Hepatocyte (in vitro differentiated cells): ENCODE data around the gene DLX1. TPM values are rescaled to one million over a fixed set of nuclear protein-coding genes. Genes with fewer than 3 reads are reported as not detected.

Experiments used
- DNase-seq: peaks from one replicate; pipeline ENCODE4 v3.0.0-alpha.2; 2016; ENCODE audit warnings: low spot score
- H2AFZ ChIP-seq: fragments of 200-600 bp; sonication (generic); 2 replicates; pipeline ENCODE4 v1.6.0; 2016; ENCODE audit warnings: antibody characterized with exemption, mild to moderate bottlenecking
- H3K27ac ChIP-seq: fragments of 200-600 bp; sonication (generic); 2 replicates; pipeline ENCODE4 v1.5.1; 2016; ENCODE audit warnings: mild to moderate bottlenecking
- H3K27me3 ChIP-seq: fragments of 200-600 bp; sonication (generic); 2 replicates; pipeline ENCODE4 v1.6.1; 2016
- H3K36me3 ChIP-seq: fragments of 200-600 bp; sonication (generic); replicated peaks from 2 replicates; pipeline ENCODE4 v1.5.1; 2016; ENCODE audit warnings: low read depth; ENCODE audit not compliant: insufficient read depth
- H3K4me1 ChIP-seq: fragments of 200-600 bp; sonication (generic); 2 replicates; pipeline ENCODE4 v1.5.1; 2016; ENCODE audit warnings: mild to moderate bottlenecking, moderate library complexity; ENCODE audit not compliant: insufficient read depth
- H3K4me2 ChIP-seq: fragments of 200-600 bp; sonication (generic); 2 replicates; pipeline ENCODE4 v1.6.0; 2016
- H3K4me3 ChIP-seq: fragments of 200-600 bp; sonication (generic); 2 replicates; pipeline ENCODE4 v1.5.1; 2016; ENCODE audit warnings: mild to moderate bottlenecking
- H3K79me2 ChIP-seq: fragments of 200-600 bp; sonication (generic); 2 replicates; pipeline ENCODE4 v1.6.0; 2017; ENCODE audit warnings: mild to moderate bottlenecking
- H3K9me2 ChIP-seq: fragments of 200-600 bp; sonication (generic); replicated peaks from 2 replicates; pipeline ENCODE4 v1.6.0; 2017; ENCODE audit warnings: mild to moderate bottlenecking; ENCODE audit not compliant: insufficient read depth
- H3K9me3 ChIP-seq: fragments of 200-600 bp; sonication (generic); 2 replicates; pipeline ENCODE4 v1.5.1; 2016; ENCODE audit warnings: low read depth, mild to moderate bottlenecking
- H4K20me1 ChIP-seq: fragments of 200-600 bp; sonication (generic); 2 replicates; pipeline ENCODE4 v1.6.0; 2016; ENCODE audit warnings: mild to moderate bottlenecking; ENCODE audit not compliant: insufficient read depth, poor library complexity, severe bottlenecking
- EZH2 ChIP-seq: fragments of 200-600 bp; sonication (generic); IDR thresholded peaks from 2 replicates; pipeline ENCODE4 v1.6.1; 2016; ENCODE audit warnings: antibody characterized with exemption, mild to moderate bottlenecking, borderline replicate concordance
- EZH2phosphoT487 ChIP-seq: fragments of 200-600 bp; sonication (generic); IDR thresholded peaks from one replicate; pipeline ENCODE4 v1.6.1; 2018; ENCODE audit warnings: antibody characterized with exemption, mild to moderate bottlenecking, low read depth, moderate library complexity; ENCODE audit not compliant: unreplicated experiment, severe bottlenecking
- WGBS: methylation state at CpG from one replicate; pipeline ENCODE4 v1.1.6; 2016; ENCODE audit warnings: low lambda C conversion rate; ENCODE audit errors: missing lambda C conversion rate; 5-methylcytosine and 5-hydroxymethylcytosine counted together
- polyA plus RNA-seq: library from polyadenylated mRNA; unstranded; fragments of >200 nt; fragmentation: Nextera tagmentation; extraction: Ambion mirVana; gene quantifications from 2 replicates; pipeline ENCODE4 v1.2.1, GENCODE V29; 2016
- total RNA-seq: library from RNA; depleted of rRNA; stranded (reverse); fragments of >200 nt; gene quantifications from 2 replicates; pipeline ENCODE4 v1.2.3, GENCODE V29; 2014
- TF ChIP-seq, protein P1 (sequence below): fragments of 200-600 bp; sonication (generic); IDR thresholded peaks from 2 replicates; pipeline ENCODE4 v1.5.1; 2016; ENCODE audit warnings: antibody characterized with exemption, mild to moderate bottlenecking; ENCODE audit not compliant: poor library complexity

Gene DLX1
- total and polyA plus RNA-seq, 2 experiments from 2014 or later, result not detected

GRCh38 chr2:172103471-172104272, 18.4 kb downstream of the DLX1 start:
- 5% methylated on average over 25 of the region's 25 CpGs for WGBS
- Histone ChIP-seq H3K27me3 (peaks cover 95% of the 10 kb centered on the region), H3K4me1 (peaks cover 48% of the 10 kb centered on the region), H3K27ac (no peak overlapping the region), H3K36me3 (no peaks in the 10 kb centered on the region), H2AFZ (peak overlapping the region; percentile 63), H3K4me3 (peak overlapping the region; percentile 59), H3K79me2 (no peaks in the 10 kb centered on the region), H3K9me2 (no peaks in the 10 kb centered on the region), H4K20me1 (no peaks in the 10 kb centered on the region), H3K9me3 (no peaks in the 10 kb centered on the region), H3K4me2 (peak overlapping the region; percentile 96)
- peak; percentile 87 for DNase-seq
- TF ChIP-seq EZH2phosphoT487, result no peak
- no peak for TF ChIP-seq EZH2
- TF ChIP-seq, protein P1, sequence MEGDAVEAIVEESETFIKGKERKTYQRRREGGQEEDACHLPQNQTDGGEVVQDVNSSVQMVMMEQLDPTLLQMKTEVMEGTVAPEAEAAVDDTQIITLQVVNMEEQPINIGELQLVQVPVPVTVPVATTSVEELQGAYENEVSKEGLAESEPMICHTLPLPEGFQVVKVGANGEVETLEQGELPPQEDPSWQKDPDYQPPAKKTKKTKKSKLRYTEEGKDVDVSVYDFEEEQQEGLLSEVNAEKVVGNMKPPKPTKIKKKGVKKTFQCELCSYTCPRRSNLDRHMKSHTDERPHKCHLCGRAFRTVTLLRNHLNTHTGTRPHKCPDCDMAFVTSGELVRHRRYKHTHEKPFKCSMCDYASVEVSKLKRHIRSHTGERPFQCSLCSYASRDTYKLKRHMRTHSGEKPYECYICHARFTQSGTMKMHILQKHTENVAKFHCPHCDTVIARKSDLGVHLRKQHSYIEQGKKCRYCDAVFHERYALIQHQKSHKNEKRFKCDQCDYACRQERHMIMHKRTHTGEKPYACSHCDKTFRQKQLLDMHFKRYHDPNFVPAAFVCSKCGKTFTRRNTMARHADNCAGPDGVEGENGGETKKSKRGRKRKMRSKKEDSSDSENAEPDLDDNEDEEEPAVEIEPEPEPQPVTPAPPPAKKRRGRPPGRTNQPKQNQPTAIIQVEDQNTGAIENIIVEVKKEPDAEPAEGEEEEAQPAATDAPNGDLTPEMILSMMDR, result peak; percentile 85

GRCh38 chr2:172105471-172106107, 20.3 kb downstream of the DLX1 start:
- Histone ChIP-seq H3K4me1 (peaks cover 33% of the 10 kb centered on the region), H3K36me3 (no peaks in the 10 kb centered on the region), H3K79me2 (no peaks in the 10 kb centered on the region), H3K27me3 (peaks cover 86% of the 10 kb centered on the region), H4K20me1 (no peaks in the 10 kb centered on the region), H3K4me3 (no peak overlapping the region), H3K9me2 (no peaks in the 10 kb centered on the region), H3K4me2 (peak overlapping the region; percentile 71), H3K27ac (no peak overlapping the region), H3K9me3 (no peaks in the 10 kb centered on the region), H2AFZ (no peak overlapping the region)
- DNase-seq, result no peak
- WGBS, result 11% methylated on average over 23 of the region's 23 CpGs
- TF ChIP-seq EZH2 (peak; percentile 95), EZH2phosphoT487 (no peak)
- TF ChIP-seq, protein P1, result no peak

DNA sequence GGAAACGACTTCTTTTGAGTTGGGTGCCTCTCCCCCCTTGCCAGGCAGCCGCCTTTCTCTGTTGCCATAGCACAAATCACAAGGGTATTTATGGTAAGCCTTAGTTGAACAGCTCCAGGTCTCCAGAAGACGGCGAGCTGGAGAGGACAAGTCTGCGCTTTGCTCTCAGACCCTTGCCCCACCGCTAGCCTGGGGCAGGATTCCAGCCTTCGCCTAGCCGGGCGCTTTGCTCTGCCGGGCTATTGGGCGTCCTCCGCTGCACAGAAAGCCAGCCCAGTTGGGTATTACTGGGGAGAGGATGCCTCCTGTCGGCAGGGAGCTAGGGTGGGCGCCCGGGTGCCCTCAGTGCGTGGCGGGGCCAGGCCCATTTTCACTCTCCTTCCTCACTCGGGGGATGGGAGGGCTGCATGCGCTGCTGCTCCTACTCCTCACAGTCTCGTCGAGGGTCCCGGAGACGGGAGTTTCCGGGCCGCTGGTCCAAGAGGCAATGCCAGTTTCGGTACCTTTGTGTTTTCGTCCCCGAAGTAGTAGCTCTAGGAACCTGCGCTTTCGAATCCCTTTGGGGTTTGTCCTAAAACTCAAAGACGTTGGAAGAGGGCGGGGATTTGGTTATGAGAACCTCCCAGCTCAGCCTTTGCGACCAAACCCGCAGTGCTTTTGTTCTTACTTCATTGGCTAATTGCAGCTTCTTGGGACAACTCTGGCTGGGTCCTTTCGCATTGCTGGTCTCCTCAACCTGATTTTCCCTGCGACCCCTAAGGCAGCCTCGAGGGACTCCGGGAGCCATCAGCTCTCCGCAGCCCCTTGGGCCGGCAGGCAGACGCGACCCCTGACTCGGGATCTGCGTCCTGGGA, 21.0 kb downstream of the DLX1 start:
- TF ChIP-seq EZH2phosphoT487 (no peak), EZH2 (peak; percentile 50)
- TF ChIP-seq, protein P1, result peak; percentile 41
- Histone ChIP-seq H3K4me1 (peaks cover 26% of the 10 kb centered on the region), H3K27me3 (peaks cover 79% of the 10 kb centered on the region), H3K27ac (no peak overlapping the region), H3K9me3 (no peaks in the 10 kb centered on the region), H3K4me3 (no peak overlapping the region), H4K20me1 (no peaks in the 10 kb centered on the region), H2AFZ (peak overlapping the region; percentile 40), H3K79me2 (no peaks in the 10 kb centered on the region), H3K4me2 (peak overlapping the region; percentile 71), H3K36me3 (no peaks in the 10 kb centered on the region), H3K9me2 (no peaks in the 10 kb centered on the region)
- DNase-seq, result peak; percentile 48
- WGBS, result 6% methylated on average over 44 of the region's 44 CpGs
